AG04449 (cell line): Measurements from ENCODE around the gene RASGEF1C.

ENCODE experiments used
- CTCF ChIA-PET: fragments of 350-600 bp; formaldehyde crosslinking; extraction: SDS; loops from one replicate; lab custom pipeline; 2021; ENCODE audit warnings: antibody characterized with exemption; lab: Yijun Ruan, JAX
- POLR2A ChIA-PET: fragments of 400-600, 350-600 bp; formaldehyde crosslinking; extraction: SDS; loops from one replicate; lab custom pipeline; 2020; ENCODE audit warnings: antibody characterized with exemption, inconsistent platforms; lab: Yijun Ruan, JAX
- DNase-seq: peaks from one replicate; pipeline ENCODE4 v3.0.0-alpha.2; 2010; ENCODE audit warnings: low read depth, low spot score
- H3K4me3 ChIP-seq: 2 replicates; pipeline ENCODE4 v1.5.1; 2011; ENCODE audit warnings: low read depth, mild to moderate bottlenecking, control low read depth, low read length
- TF ChIP-seq, protein P1 (sequence below): IDR thresholded peaks from one replicate; pipeline ENCODE4 v1.5.1; 2011; ENCODE audit warnings: mild to moderate bottlenecking, moderate library complexity, low read length, control low read depth, inconsistent platforms; ENCODE audit not compliant: insufficient read depth; ENCODE audit errors: missing control alignments

Gene RASGEF1C

GRCh38 chr5:180160215-180160614 lies 48.8 kb downstream of the RASGEF1C start:
- no peak for DNase-seq
- TF ChIP-seq, protein P1, sequence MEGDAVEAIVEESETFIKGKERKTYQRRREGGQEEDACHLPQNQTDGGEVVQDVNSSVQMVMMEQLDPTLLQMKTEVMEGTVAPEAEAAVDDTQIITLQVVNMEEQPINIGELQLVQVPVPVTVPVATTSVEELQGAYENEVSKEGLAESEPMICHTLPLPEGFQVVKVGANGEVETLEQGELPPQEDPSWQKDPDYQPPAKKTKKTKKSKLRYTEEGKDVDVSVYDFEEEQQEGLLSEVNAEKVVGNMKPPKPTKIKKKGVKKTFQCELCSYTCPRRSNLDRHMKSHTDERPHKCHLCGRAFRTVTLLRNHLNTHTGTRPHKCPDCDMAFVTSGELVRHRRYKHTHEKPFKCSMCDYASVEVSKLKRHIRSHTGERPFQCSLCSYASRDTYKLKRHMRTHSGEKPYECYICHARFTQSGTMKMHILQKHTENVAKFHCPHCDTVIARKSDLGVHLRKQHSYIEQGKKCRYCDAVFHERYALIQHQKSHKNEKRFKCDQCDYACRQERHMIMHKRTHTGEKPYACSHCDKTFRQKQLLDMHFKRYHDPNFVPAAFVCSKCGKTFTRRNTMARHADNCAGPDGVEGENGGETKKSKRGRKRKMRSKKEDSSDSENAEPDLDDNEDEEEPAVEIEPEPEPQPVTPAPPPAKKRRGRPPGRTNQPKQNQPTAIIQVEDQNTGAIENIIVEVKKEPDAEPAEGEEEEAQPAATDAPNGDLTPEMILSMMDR, result no peak
- no peak overlapping the region for H3K4me3 ChIP-seq
- ChIA-PET CTCF (no interaction called here), POLR2A (no interaction called here)

GRCh38 chr5:180159756-180160155 lies 49.3 kb downstream of the RASGEF1C start:
- DNase-seq, result no peak
- ChIA-PET POLR2A (no interaction called here), CTCF (no interaction called here)
- TF ChIP-seq, protein P1, result no peak
- no peak overlapping the region for H3K4me3 ChIP-seq

DNA sequence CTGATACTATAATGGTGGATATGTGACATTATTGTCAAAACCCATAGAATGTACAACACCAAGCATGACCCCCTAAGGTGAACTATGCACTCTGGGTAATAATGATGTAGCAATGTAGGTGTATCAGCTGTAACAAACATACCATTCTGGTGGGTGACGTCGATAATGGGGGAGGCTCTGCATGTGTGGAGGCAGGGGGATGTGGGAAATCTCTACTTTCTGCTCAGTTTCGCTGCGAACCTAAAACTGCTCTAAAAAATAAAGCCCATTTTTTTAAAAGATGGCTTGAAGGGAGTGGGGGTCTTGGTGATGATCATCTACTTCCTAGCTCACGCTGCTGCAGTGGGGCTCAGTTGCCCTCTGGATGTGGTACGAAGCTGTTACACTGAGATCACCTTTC lies 51.1 kb downstream of the RASGEF1C start:
- DNase-seq, result no peak
- H3K4me3 ChIP-seq, result no peak overlapping the region
- TF ChIP-seq, protein P1, result no peak
- POLR2A ChIA-PET, result no interaction called here
- CTCF ChIA-PET, result no interaction called here

DNA sequence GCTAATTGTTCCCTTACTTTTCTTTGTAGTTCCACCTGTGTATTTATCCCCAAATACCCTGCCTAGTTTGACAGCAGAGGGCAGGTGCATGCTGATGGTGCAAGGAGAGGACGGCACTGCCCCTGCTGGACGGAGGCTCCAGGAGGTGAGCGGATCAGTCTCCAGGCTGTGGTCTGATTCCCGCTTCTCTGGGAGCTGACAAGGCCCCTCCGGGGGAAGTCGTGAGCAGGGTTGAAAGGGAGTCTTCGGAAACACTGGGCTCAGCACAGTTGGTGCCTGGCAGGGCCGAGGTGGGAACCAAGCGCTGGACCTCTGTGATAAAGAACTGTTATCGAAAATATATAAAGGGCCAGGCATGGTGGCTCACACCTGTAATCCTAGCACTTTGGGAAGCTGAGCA lies 52.9 kb downstream of the RASGEF1C start:
- ChIA-PET POLR2A (no interaction called here), CTCF (no interaction called here)
- TF ChIP-seq, protein P1, result no peak
- no peak overlapping the region for H3K4me3 ChIP-seq
- no peak for DNase-seq

GRCh38 chr5:180155365-180155926 lies 53.6 kb downstream of the RASGEF1C start:
- ChIA-PET POLR2A (no interaction called here), CTCF (no interaction called here)
- no peak for DNase-seq
- H3K4me3 ChIP-seq, result no peak overlapping the region
- TF ChIP-seq, protein P1, result no peak

GRCh38 chr5:180154821-180155364 lies 54.1 kb downstream of the RASGEF1C start:
- ChIA-PET POLR2A (no interaction called here), CTCF (no interaction called here)
- no peak overlapping the region for H3K4me3 ChIP-seq
- TF ChIP-seq, protein P1, result no peak
- DNase-seq, result no peak
